GM21360 (cell line): ENCODE data around the gene LLPH.
"Not testable (repeated sequence)": the region's sequence is repeated elsewhere in the genome, so short reads cannot be mapped to it uniquely, and the experiment has no call there.

Source experiments
- ATAC-seq: cut with Tn5 transposase; IDR thresholded peaks from one replicate; pipeline ENCODE4 v1.9.1; 2021; ENCODE audit warnings: mild to moderate bottlenecking, moderate library complexity; ENCODE audit not compliant: unreplicated experiment

The LLPH gene

DNA sequence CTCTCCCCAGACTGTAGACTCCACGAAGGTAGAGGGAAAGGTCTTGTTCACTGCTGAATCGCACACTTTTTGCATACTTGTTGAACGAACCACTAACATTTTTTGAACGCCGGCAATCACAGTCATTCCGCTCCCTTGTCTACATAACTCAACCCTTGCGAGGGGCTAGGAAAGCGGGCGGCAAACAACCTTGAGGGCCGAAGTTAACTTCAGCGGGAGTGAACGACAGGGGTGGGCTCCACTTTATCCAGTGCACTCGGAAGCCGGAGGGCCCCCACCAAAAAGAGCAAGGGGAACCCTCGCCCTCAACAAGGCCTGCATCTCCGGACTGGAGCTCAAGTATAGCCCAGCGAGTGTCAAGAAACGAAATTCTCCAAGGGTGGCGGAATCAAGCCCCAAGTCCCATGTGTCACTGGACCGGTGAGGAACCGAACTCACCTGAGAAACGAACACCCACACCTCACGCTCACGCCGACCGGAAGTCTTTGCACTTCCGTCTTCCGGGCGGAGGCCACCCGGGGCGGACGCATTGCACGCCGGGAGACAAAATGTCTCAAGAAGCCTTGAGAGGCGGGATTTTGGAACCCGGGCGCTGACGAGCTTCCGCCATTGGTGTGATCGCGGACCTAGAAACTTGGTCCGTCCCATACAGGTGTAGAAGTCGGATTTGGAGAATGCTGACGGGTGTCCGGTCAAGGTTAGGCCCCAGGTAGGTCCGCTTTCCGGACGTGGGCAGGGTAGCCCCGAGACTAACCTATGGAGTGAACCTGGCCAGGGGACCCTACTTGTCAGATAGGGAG lies at the start of gene LLPH:
Gene LLPH (minus strand): TSS at position 484 of the 800 bp plus-strand sequence. CDS start 1,644 bp downstream, outside the sequence.
- ATAC-seq = peak; percentile 93

DNA sequence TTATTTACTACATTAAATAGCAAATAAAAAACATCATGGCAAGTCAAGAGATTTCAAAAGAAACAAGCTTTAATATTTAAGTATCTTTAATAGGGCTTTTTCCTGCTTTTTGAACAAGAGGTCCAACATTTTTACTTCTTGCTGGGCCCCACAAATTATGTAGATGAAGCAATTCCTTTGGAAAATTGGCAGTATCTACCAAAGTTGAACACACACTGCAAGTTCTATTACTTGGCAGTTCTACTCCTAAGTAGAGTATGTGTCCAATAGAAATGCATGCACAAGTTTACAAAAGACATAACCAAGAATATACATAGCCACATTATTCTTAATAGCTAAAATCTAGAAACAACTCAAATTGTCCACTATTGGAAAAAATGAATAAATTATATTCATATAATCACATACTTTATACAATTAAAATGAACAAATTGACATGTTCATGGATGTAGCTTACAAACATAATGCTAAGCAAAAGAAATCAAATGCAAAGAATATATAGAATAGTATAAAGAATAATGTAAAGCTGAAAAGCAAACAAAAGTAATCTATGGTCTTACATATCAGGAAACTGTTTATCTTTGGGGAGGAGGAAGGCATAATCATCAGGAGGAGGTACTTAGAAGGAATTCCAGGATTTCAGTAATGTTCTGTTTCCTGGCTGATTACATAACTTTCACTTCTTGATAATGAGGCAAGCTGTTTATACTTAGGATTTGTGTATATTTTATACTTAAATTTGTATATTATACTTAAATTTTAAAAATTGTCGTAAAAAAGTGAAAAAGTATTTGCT lies 45.8 kb upstream of the LLPH start:
- ATAC-seq = no peak

DNA sequence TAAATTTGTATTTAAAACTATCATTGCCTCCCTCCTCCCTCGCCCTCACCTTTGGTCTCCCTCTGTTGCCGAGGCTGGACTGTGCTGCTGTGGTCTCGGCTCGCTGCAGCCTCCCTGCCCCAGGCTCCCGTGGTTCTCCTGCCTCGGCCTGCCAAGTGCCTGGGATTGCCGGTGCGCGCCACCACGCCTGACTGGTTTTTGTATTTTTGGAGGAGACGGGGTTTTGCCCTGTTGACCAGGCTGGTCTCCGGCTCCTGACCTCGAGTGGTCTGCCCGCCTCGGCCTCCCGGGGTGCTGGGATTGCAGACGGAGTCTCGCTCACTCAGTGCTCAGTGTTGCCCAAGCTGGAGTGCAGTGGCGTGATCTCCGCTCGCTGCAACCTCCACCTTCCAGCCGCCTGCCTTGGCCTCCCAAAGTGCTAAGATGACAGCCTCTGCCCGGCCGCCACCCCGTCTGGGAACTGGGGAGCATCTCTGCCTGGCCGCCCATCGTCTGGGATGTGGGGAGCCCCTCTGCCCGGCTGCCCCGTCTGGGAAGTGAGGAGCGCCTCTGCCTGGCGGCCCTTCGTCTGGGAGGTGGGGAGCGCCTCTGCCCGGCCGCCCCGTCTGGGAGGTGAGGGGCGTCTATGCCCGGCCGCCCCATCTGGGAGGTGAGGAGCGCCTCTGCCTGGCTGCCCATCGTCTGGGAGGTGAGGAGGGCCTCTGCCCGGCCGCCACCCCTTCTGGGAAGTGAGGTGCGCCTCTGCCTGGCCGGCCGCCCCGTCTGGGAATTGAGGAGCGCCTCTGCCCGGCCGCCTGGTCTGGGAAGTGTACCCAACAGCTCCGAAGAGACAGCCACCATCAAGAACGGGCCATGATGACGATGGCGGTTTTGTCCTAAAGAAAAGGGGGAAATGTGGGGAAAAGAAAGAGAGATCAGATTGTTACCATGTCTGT lies 44.1 kb upstream of the LLPH start:
- ATAC-seq = not testable (repeated sequence)

DNA sequence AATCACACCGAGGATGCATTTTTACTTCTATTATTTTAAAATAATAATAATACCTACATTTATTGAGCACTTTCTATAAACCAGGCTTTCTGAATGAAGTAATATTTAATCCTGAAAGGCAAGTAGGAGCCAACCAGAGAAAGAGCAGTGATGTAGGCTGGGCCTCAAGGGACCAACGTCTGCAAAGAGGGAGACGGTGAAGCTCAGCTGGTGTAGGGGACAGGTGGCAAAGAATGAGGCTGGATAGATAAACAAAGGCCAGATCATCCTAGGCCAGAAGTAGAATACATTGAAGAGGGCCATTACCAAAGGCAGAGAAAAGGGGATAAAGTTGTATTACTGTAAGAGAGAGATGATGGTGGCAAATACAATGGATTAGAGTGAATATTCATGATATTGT lies 40.1 kb upstream of the LLPH start:
- ATAC-seq = no peak

DNA sequence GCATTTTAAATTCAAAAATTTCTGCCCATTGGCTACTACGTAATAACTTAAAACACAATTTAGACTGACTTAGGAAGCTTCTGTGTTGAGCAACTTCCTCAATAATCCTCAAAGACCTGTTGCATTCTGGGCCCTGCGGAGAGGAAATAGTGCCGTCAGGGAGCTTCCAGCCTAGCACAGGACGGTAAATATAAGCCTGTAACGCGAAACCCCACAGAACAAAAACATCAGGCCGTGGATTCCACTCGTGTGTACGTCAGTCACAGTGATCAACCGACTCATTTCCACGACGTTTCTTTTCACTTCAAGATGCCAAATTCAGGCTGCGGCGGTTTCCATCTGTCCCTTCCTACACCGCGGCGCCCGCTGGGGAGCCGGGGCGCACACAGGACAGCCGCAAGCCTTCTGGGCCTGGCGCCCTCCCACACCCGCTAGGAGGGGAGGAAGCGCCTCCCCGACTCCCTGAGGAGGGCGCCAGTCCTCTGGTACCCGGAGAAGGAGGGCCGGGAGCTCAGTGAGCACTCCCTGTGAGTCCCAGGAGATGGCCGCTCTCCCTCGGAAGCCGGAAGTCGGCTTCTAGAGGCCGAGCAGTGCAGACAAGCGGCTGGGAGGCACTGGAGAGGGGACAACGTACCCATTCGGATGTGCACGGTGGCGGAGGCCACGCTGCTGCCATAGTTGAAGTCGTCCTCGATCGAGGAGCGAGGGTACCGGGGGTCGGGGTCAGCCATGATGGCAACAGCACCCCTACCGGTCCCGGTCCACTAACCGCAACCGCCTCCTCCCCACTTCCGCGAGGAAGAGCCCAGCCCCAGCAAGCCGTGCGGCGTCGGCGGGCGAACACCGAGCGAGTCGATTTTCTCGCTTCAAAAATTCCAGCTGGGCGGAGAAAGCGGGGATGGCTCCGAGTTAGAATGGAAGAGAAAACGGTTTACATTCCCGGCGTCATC lies 38.9 kb upstream of the LLPH start, which contains the start of gene TMBIM4:
Gene TMBIM4 (minus strand): TSS at position 776 of the 950 bp plus-strand sequence. CDS start 45 bp downstream, at position 731.
- ATAC-seq = peak; percentile 94

DNA sequence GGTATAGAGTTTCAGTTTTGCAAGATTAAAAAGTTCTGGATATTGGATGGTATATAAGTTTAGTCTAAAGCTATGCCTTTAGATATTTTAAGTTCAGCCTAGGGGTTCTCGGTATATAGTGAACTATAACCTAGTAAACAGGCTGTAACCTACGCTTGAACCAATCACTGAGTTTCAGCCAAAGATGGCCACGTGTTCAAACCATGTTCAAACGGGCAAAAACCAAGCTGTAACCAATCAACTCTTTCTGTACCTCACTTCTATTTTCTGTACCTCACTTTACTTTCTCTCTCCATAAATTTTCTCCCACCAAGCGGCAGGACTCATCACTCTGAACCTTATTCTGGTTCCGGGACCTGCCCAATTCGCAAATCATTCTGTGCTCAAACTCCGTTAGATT lies 37.9 kb upstream of the LLPH start:
- no peak for ATAC-seq

DNA sequence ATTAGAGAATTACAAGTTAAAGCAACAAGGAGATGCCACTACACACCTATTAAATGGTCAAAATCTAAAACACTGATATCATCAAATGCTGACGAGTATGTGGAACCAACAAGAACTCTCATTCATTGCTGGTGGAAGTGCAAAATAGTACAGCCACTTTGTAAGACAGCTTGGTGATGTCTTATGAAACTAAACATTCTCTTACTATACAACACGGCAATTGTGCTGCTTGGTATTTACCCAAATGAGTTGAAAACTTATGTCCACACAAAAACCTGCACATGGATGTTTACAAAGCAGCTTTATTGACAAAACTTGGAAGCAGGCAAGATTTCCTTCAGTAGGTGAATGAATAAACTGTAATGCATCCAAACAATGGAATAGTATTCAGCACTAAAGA lies 36.0 kb upstream of the LLPH start:
- no peak for ATAC-seq

DNA sequence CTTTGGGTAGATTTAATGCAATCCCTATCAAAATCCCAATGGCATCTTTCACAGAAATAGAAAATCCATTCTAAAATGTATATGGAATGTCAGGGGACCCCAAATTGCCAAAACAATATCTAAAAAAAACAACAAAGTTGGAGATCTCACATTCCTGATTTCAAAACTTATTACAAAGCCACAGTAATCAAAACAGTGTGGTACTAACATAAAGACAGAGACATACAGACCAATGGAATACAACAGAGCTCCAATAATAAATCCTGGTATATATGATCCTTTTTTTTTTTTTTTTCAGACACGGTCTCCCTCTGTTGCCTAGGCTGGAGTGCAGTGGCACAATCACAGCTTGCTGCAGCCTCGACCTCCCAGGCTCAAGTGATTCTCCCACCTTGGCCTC lies 34.6 kb upstream of the LLPH start:
- no peak for ATAC-seq

DNA sequence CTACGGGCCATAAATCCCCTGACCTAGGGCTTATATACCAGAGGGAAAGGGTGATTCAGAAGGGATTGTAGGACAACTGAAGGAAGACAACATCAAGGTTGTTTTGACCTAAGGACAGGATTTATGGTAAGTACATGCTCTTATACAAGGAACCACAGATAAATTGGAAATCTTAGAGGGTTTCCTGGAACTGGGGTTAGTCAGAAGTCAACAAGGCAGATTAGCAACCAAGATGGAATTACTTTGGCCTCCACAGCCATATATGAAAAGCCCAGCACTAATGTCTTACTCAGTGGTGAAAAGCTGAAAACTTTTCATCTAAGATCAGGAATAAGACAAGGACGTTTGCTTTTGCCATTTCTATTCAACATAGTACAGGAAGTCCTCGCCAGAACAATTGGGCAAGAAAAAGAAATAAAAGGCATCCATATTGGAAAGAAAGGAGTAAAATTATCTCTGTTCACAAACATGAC lies 33.8 kb upstream of the LLPH start:
- no peak for ATAC-seq

DNA sequence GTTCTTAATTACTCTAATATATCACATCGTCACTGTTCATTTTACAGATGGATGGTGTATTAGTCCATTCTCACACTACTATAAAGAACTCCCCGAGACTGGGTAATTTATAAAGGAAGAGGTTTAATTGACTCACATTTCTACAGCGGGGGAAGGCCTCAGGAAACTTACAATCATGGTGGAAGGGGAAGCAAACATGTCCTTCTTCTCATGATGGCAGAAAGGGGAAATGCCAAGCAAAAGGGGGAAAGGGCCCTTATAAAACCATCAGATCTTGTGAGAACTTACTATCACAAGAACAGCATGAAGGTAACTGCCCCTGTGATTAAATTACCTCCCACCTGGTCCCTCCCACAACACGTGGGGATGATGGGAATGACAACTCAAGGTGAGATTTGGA lies 32.7 kb upstream of the LLPH start:
- no peak for ATAC-seq

DNA sequence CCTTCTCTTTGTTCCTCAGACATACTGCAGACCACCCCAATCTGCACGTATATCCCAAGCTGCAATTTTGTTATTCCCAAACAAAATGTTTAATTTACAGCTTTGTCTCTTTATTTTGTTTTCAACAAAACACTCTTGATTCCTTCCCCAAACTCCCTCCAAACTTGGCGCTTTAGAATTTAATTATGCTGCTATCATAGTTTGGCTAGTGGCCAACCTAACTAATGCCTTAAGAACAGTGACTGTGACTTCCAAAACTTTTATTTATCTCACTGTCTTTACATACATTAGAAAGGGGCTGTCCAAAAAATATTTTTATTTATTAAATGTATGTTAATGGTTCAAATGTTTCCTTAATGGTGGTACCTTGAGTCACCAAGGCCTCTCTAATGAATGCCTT lies 32.2 kb upstream of the LLPH start:
- ATAC-seq = no peak

DNA sequence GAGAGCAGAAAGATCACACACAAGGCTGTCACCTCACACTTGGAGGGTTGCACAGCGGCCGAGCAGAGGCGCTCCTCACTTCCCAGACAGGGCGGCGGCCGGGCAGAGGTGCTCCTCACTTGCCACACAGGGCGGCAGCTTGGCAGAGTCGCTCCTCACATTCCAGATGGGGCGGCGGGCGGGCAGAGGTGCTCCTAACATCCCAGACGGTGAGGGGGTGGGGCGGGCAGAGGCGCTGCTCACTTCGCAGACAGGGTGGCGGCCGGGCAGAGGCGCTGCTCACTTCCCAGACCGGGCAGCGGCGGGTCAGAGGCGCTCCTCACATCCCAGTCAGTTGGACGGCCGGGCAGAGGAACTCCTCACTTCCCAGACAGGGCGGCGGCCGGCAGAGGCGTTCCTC lies 30.2 kb upstream of the LLPH start:
- no peak for ATAC-seq

DNA sequence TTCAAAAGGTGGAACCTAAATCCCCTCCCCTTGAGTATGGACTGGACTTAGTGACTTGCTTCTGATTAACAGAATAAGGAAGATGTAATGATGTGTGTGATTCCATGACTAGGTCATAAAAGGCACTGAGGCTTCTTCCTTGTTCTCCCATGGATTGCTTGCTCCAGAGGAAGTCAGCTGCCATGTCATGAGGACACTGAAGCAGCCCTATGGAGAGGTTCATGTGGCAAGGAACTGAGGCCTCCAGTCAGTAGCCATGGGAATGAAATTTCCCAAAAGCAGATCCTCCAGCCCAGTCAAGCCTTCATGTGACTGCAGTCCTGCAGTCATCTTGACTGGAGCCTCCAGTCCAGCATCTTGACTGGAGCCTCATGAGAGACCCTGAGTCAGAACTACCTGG lies 28.6 kb upstream of the LLPH start:
- no peak for ATAC-seq

DNA sequence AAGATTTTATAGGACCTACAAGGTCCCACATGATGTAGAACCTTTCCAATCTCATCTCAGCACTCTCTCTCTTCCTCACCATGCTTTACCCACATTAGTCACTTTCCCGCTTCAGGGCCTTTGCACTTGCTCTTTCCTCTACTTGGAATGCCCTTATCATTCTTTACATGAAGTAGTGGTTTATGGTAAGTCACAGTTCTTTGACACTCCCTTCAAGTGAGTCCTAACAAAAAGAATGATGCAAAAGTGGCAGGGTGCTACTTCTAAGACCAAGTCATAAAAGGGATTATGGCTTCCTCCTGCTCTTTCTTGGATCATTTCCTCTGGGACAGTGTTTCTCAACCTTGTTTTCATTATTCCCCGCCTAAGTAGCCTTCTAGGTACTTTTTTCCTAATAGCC lies 26.1 kb upstream of the LLPH start:
- ATAC-seq = no peak

DNA sequence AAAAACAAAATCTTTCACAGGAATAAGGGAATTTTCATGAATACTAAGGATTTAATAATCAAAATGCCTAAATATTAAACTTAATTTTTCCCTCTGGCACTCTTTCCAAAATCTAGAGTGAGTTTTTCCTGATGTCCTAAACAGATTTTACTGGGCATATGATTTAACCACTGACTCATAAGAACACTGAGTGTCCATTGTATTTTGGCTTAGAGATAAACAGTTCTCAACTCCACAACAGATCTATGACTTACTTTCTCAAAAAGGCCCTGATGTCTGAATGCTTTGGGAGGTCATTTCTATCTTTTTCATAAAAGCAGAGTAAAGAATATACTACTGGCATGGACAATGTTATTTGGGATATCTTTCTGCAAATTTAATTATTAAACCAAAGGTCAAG lies 24.2 kb upstream of the LLPH start:
- no peak for ATAC-seq

DNA sequence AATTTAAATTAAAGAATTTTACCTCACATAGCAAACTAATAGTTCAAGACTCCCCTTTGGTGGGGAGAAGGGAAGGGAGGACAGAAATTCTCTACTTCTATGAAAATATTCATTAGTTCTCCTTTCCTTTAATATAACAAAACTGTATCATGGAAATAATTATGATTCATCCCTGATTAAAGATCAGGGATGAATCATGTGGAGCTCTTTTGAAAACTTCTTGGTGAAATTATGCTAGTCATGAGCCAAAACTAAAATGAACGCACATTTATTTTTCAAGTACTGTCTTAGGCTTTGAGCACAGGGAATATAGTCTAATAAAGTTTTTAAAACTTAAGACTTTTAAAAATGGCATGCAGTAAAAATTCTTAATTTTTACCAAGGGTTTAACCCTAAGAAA lies 22.2 kb upstream of the LLPH start:
- ATAC-seq = no peak

DNA sequence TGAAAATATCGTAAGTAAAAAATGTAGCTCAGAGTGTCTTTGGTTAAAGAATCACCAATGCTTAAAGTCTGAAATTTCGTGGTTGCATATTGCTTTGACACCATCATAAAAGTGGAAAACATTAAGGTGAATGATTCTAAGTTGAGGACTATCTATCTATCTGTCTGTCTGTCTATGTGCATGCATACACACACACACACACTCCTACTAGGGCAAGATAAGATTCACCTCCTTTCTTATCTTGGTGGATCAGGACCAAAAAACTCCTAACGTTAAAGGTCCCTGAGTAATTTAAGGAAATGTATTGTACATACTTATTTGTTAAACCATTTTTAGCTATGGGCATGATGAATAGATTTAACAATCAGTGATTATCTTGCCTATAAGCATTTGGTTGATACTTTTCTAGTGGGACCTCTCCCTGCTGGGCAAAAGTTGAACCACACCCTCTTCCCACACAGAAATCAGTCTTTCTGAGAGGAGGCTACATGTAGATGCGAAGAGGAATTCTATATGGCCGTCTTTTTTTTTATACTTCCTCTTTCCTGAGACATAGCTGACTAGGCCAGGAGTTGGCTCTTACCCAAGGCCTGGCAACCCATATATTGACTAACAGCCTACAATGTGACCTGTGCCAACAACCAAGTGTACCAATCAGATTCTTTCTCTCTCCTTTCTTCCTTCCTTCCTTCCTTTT lies 19.3 kb upstream of the LLPH start:
- ATAC-seq = no peak

DNA sequence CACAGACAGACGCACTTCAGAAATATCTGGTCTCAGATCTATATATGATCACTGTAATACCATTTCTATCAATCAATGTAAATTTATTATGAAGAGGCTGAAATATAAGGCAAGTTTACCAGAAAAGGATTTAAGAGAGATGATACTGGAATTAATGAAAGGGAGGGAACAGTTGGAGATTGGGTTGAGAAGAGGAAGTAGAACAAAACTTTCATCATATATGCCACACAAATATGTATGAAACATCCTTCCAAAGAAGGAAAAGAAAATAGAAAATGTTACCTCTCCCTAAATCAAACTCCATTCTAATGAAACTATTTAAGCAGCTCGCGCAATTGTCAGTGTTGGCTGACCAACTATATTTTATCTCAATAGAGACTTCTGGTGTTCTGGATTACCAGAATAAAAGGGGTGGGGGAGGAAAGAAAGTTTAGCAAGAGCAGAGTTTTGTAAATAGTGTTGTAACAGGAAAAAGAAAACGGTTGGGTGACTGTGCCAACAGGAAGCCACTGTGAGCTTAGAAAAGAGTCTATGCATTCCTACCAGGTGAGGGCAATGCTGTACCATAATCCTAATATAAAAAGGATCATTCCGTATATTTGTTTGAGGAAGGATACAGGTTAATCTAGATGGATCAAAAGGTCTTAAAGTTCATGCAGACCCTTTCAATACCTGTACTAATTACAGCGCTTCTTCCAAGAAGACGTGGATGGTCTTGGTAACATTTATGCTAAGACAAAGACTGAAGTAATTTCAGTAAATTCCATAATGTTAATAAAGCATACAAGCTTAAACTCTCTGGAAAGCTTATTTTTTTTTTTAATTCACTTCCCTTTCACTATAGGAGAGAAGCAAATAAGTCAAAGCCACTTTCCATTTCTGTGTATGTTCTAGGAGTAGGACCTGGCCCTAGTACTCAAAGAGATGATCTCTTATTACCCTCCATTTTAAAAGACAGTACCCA lies 14.5 kb upstream of the LLPH start:
- ATAC-seq = no peak
